Activated CD8-positive, alpha-beta memory T cell treated with anti-CD3 and anti-CD28 coated beads, Interleukin-2, amount 50 U/mL, for 1 hour (primary cell): ENCODE data around the gene CLEC20A.
"Not testable (repeated sequence)": the region's sequence is repeated elsewhere in the genome, so short reads cannot be mapped to it uniquely, and the experiment has no call there.

Source experiments
- DNase-seq: peaks from one replicate; pipeline ENCODE4 v3.0.0-alpha.2; 2020; ENCODE audit errors: extremely low read depth

Gene CLEC20A

DNA sequence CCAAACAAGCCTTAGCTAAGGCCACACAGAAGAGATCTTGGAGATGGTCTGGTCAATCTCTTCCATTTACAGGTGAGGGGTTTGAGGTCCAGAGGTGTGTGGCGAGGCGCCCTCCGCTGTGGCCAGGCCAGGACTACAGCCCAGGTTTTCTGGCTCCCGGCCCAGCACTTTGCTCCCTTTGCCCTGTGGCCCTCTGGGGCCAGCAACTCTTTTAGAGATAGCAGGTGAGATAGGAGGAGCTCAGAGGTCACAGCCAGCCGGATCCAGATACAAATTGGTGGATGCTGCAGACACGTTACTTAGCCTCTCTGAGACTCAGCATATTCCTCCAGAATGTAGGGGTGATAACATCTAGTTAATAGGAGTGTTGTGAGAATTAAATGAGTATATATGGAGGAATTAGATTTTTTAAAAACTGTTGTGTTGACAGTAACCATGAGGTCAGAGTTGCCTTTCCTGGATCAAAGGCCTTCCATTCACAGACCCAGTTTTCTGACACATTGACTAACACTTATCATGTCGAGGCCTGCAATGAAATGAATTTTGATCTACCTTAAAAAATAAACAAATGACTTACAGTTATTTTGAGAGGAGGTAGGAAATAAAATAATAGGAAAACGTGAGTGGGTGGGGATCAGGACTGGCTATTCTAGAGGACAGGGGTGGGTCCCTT lies 32.7 kb upstream of the CLEC20A start:
- no peak for DNase-seq

DNA sequence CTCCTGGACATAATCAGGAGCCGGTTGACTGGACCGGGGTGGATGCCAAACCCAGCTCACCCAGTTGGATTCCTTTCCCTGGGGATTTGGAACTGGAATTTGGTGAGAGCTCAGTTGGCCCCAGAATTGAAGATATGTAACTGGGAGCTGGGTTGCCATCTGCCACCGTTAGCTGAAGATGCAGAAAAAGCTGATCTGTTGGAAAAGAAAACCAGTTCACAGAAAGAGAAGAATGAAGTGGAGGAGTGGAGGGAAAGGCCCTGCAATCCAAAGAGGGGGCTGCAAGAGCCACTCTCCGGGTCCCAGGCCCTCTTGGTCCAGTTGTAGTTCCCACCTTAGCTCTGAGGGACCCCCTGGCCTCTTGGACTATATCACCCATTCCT lies 32.2 kb upstream of the CLEC20A start:
- no peak for DNase-seq

DNA sequence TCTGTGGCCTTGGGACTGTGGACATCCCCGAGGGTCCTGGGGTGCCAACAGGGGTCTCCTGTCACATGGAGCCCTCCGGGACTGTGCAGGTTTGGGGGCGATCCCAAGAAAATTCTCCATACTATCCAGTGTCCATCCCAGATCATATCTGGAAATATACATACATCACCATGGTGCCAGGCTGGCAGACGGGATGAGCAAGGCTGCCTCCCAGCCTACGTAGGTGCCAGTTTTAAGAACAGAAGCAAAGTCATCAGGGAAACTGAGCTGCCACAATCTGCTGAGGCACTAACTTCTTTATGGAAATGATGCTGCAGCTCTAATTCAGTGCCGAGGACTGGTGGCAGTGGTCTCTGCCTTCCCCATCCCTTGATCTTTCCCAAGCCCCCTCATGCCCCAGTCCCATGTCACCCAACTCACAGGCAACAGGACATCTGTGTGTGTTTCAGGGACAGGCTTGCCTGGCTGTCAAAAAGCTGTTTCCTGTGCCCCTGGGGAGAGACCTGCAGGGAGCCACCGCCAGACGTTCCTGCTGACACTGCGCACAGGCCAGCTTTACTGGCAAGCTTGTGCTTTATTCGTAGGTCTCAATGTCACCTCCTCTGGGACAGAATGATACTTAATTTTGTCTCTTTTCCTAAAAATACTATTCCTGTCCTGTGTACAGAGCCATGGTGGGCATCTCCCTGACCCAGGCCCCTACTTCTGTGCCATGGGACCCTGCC lies 31.6 kb upstream of the CLEC20A start:
- no peak for DNase-seq

DNA sequence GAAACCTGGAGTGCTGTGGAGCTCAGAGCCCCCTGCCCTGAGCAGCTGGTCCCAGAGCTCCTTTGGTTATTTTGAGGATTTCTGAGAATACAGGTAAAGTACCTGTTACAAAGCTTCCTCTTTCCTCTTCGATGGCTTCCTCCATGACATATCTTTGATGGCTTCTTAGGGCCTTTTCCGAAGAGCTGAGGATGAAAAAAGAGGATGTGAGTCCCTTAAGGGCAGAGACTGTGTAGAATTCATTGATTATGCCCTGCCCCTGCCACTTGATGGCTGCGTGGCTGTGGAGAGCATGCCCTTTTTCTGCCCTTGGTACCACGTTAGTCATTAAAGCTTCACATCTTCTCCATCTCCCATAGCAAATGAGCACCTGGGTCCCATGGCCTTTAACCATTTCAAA lies 30.4 kb upstream of the CLEC20A start:
- no peak for DNase-seq

DNA sequence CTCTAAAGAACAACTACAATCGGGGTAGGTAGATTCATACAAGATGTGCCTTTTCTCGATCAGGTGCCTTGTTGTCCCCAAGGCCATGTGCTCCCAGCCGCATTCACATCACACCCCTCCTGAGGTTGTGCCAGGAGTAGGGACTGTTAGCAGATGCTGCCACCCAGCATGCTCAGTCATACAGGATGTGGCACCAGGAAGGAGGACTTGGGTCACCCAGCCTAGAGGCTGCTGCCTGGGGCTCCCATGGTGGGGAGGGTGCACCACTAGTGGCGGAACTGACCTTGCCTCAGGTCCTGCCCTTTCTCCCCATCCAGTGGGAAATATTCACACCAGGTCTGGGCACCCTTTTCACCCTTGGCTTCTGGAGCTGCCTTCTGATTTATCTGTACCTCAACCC lies 24.5 kb upstream of the CLEC20A start:
- DNase-seq = no peak

DNA sequence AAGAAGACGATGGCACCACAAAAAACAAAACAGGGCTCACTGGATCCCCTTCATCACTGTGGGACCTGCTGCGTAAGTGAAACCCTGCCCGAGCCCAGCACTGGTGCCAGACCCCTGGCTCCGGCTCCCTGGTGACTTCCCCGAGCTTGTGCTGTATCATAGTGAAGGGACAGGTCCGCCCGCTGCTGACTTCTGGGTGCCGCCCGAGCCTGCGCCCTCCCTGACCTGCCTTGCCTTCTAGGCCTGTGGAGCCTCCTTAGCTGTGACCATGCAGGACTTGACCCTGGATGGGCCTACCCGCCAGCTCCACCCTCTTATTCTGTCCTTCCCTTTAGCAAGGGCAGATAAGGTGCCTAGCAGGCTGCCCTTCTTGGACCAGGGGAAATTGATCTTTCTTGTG lies 24.0 kb upstream of the CLEC20A start:
- no peak for DNase-seq

DNA sequence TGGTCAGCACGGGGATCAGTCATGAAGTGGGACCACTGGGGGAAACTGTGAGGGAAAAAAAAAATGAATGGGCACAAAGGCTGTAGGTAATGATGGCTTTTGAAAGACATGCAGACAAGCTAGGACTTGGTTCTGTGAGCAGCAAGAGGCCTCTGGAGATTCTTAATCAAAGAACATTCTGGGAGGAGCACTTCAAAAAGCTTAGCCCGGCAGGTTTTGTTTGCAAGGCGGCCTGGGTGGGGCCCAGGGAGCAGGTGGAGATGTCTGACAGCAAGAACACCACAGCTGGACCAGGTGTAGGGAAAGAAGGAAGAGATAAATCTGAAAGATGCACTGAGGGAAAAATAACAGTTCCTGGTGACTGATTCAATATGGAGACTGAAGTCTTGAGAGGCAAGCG lies 22.1 kb upstream of the CLEC20A start:
- DNase-seq = no peak

DNA sequence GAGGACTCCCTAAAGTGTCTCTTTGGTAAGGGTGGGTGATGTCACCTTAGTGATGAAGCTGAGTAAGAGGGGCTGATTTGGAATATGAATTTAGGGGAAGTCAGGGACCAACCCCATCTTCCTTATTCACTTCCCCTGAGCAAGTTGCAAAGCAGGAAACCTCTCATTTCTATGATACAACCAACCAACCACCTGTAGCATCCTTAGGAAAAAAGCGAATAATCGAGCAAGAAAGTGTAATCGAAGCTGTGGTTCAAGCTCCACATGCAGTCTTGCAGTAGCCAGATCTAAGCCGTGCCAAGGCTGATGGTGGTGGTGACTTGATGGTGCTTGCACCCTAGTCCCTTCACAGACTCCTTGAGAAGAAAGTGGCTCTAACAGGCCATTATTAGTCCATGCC lies 19.3 kb upstream of the CLEC20A start:
- DNase-seq = no peak

DNA sequence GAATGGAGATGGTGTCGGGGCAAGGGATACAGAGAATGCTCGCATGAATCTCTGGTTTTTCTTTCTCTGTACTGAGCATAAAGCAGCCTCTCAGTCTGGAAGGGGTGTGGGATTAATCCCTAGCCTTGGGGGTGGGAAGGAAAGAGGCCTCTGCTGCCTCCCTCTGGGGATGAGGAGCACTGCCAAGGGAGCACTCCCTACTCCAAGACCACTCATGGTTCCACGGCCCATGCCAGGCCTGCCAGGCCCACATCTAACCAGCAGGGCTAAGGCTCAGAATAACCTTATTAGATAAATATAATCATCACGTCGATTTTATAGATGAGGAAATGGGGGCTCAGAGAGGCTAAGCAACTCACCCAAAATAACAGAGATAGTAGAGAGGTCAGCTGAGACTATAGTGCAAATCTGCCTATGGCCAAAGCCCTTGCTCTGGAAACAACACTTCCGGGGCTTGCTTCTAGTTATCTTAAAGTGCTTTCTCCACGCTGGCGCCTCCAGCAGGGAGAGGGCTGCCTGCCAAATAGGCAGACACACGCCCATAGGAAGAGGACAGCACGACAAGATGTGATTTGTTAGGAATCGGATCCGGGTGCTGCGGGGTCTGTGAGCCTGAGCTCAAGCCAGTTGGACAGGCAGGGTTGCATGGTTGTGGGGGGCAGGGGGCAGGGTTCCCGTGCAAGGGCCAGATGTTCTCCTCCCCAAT lies 16.7 kb upstream of the CLEC20A start:
- no peak for DNase-seq

DNA sequence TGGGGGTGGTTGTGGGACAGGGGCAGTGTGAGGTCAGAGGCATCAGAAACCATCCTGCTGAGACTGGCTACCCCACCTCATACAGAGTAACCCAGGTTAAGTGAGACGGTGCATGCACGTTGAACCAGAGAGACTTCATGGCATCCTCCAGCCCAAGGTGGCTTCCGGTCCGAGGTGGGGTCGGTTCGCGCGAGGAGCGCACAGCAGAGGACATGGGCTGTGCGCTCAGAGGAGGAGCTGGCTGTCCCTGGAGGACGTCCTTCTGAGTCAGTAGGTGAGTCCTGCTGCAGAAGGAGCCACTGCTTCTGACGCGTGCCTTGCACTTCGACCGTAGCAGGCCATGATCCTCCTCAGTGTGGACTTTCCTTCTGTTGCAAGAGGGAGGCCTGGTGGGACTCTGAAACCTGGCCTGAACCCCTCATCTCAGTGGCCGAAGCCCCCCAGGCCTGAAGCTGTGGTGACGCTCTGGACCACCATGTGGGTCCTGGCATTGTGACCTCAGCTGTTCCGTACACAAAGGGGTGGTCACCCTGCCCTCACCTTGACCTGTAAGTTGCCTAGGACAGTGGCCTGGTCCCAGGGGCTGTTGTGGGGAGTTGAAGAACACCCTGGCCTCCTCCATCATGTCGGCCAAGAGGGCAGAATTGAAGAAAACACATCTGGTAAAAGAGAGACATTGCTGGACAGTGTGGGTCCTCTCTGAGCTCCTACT lies 16.0 kb upstream of the CLEC20A start, which contains the start of gene TEX35:
Gene TEX35 (plus strand): TSS at position 544 of the 712 bp plus-strand sequence. CDS start 80 bp downstream, at position 624.
- DNase-seq = no peak

DNA sequence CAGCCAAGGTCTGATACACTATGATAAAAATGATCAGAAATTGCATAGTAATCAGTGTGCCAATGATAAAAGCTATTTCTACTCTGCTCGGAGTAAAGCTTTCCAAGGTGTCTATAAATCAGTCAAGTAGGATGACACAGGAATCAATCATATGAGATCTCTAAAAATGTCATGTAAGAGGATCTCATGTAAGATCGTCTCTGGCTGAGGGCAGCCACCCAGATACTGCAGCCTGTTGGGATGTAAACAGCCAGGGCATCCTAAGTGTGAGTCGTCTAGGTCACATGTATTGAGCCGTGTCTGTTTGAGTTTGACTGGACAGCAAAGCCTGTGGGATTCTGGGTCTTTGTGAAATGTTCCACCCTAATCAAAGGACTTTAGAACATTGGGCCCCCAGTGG lies 13.4 kb upstream of the CLEC20A start:
- no peak for DNase-seq

DNA sequence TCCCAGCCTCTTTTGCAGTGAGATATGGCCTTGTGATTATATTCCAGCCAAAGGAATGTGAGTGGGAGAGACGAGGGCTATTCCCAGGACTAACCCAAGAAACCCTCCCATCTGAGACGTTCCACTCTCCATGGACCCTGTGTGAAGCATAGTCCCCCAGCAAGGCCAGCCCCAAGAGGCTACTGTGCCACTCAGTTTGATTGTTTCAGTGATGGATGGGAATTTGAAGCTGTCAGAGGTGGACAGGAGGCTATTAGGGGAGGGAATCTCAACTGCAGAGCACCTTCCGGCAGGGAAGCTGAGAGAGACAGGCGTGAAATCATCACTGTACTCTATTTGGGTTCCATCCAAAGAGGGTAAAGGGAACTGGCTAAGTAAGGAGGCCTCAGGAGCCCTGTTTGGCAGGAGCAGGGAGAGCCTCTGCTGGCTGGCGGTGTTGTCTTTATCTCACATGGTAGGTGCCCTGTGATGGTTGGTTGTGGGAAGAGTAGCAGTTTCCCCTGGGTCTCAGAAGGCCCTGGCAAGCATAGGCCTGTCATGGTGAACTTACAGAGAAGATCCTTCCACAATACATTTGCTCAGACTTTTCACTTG lies 12.7 kb upstream of the CLEC20A start:
- DNase-seq = no peak

DNA sequence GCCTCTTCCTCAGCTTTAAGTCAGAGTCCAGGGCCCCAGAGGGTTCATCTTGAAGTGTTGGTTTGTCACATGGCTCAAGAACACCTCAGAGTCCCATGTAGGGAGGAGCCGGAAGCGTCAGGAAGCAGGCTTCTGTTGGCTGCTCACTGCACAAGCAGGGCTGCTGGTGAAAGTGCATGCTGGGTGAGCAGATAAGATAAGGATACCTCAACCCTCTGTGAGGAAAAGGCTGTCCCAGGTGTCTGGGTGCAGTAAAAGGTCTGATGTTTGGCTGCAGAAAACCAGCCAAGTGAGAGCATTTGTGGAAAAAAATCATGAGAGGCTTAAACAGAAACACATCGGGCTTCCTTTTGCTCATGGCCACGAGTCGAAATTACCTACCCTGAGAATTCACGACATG lies 9.9 kb upstream of the CLEC20A start:
- no peak for DNase-seq

DNA sequence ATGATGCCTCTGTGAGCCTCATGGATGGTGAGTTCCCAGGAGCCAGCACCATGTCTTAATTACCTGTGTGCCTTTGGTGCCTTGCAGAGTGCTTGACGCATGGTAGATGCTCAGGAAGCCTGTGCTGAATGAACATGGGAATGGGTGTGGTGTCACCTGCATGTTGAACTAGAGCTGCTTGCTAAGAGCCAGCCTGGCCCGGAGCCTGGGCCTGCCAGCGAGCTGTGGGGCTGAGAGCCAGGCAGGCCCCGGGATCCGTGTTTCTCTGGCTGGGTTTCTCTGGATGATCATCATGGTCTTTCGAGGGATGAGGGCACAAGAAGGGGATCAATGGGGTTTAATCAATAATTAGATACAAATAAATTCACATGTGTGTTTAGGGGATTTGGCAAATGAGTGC lies 9.4 kb upstream of the CLEC20A start:
- no peak for DNase-seq

DNA sequence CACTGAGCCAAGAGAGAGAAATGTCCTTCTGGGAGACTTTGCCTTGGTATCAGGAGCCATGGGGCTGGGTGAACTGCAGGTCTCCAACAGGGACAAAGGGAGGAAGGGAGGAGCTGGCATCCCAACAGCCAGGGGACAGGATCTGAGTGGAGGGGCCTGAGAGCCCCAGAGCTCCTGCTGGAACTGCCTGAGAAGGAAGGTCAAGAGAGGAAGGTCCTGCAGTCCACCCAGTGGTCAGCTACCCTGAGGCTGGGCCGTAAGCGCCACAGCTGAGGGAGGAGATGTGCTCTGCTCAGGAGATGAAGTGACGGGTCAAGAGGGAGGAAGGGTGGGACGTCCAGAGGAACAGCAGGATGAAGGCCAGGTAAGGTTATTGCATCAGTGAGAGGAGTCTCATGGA lies 7.5 kb upstream of the CLEC20A start:
- no peak for DNase-seq

DNA sequence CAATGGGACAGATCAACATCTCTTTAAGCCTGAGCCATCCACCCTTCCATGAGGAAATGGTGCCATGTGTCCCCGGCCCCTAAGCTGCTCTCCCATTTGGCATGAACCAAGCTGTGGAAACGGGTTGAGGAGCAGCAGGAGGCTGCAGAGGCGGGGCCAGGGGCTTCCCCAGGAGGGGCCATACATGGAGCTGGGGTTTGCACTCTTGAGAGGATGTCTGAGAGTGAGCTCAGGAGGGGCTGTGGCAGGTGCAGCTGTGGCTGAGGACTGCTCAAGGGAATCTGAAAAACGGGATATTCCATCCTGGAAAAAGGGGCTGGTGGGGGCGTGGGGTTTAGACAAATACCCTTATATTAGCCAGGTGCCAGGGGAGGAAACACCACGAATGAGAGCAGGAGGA lies 7.1 kb upstream of the CLEC20A start:
- DNase-seq = no peak

DNA sequence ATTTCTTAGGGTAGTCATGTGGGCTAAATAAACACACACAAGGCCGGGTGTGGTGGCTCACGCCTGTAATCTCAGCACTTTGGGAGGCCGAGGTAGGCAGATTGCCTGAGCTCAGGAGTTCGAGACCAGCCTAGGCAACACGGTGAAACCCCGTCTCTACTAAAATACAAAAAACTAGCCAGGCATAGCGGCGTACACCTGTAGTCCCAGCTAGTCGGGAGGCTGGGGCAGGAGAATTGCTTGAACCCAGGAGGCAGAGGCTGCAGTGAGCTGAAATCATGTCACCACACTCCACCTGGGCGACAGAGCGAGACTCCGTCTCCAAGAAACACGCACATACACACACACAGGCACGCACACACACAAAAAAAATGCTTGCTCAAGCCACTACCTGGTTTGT lies 6.6 kb upstream of the CLEC20A start:
- DNase-seq = not testable (repeated sequence)

DNA sequence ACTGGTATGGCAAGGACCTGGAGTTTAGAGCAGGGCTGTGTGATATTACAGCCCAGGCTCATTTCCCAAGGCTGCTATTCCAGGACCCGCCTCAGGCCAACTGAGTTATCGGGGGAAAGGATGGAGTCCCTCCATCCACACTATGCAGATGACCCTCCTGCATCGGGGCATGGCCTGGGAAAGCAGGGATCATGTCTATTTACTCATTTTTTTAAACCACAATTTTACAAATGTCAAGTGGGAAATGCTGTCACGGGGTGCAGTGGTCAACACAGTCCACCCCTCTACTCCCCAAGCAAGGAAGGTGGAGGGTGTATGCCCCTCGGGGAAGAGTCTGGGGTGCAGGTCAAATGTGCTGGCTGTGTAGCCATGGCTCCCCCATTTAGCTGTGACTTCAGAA lies 6.1 kb upstream of the CLEC20A start:
- DNase-seq = no peak

DNA sequence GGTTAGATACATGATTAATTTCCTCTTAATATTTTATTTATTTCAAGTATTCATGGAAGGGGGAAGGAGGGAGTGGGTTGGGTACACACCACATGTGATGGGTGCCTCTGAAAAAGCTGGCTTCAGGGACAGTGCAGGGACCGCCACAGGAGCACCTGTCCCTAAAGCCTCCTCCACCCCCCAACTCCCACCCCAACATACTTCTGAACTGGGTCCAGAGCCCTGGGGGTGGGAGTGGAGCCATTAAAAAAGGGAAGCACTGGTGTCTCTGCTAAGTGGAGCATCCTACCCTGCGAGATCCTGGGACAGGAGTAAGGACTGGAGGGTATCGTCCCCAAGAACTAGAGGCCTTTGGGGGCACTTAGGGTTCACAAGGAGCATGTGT lies 5.6 kb upstream of the CLEC20A start:
- no peak for DNase-seq

DNA sequence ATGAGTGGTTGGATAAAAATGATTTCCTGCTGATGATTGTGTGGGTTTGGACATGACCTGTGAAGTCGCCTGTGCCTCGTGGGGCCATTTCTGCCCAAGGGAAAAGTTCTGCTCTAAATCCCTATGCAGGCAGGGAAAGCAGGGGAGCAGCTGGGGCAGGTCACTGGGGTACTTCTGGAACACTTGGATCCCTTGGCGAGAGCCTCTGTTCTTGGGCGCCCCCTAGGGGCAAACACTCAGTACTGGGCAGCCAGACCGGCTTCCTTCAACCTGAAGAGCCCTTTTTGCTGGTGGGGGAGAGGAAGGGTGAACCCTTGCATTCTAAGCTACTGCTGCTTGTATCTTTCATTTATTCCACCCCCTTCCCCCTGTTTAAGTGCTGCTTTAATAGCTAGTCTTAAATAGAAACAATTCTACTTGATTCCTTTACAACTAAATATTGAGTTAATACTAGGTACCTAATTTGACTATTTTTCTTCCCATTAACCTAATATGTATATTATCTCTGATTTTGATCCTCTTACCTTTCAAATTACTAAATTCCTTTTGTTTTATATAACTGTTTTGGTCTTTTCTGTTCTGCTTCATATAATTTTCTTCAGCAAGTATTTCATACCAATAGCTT lies 5.1 kb upstream of the CLEC20A start:
- no peak for DNase-seq

DNA sequence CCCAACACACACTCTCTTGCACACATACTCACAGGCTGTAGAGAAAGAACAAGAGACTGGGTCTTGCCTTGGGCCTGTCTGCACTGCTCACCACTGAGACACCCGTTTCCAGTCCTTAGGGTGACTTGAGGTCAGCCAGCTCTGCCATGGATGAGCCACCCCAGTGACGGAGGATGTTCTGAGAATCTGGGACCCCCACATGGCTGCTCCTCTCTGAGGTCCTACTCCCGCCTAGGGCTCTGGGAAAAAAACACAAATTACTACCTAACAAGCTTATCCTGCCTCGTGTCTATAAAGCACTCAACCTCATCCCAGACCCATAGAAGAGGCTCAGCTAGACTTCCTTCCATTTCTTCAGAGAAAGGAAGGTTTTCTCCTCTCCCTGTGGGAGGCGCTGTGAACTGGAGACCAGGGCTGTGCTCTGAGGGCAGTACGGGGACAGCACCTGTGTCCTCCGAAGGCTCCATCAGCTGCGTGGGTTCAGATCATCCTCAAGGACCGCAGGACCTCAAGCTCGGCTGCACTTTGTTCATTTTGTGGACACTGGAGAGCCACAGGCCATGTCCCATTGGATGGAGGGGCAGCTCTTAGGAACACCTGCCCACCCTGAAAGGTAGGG lies 4.3 kb upstream of the CLEC20A start:
- no peak for DNase-seq
